Activated naive CD8-positive, alpha-beta T cell (primary cell): ENCODE data around the gene CARMIL3.
A peak's percentile ranks its signal among the peaks of the same experiment; 100 is the strongest.
"Not testable (repeated sequence)": the region's sequence is repeated elsewhere in the genome, so short reads cannot be mapped to it uniquely, and the experiment has no call there.

ENCODE experiments used
- H3K27ac Mint-ChIP-seq: one replicate; pipeline ENCODE4 v1.8.0; 2021; ENCODE audit warnings: mixed read lengths
- H3K27me3 Mint-ChIP-seq: one replicate; pipeline ENCODE4 v1.8.0; 2021; ENCODE audit warnings: mixed read lengths
- H3K36me3 Mint-ChIP-seq: one replicate; pipeline ENCODE4 v1.8.0; 2021; ENCODE audit warnings: mixed read lengths
- H3K4me1 Mint-ChIP-seq: one replicate; pipeline ENCODE4 v1.8.0; 2021; ENCODE audit warnings: low read depth, mixed read lengths
- H3K4me3 Mint-ChIP-seq: one replicate; pipeline ENCODE4 v1.8.0; 2021; ENCODE audit warnings: mild to moderate bottlenecking, mixed read lengths
- H3K9me3 Mint-ChIP-seq: one replicate; pipeline ENCODE4 v1.8.0; 2021; ENCODE audit warnings: low read depth, mixed read lengths

CARMIL3 gene

GRCh38 chr14:24031331-24031730 is 20.5 kb upstream of the CARMIL3 start:
- H3K36me3 Mint-ChIP-seq, H3K27ac Mint-ChIP-seq, H3K9me3 Mint-ChIP-seq, H3K27me3 Mint-ChIP-seq, H3K4me1 Mint-ChIP-seq, H3K4me3 Mint-ChIP-seq: not testable (repeated sequence)

- no peak overlapping the region for H3K4me3 Mint-ChIP-seq
- no peaks in the 10 kb centered on the region for H3K36me3 Mint-ChIP-seq
- H3K4me1 Mint-ChIP-seq: peaks cover 9% of the 10 kb centered on the region
- no peaks in the 10 kb centered on the region for H3K27me3 Mint-ChIP-seq
- H3K27ac Mint-ChIP-seq: no peak overlapping the region
- H3K9me3 Mint-ChIP-seq: no peaks in the 10 kb centered on the region
Observed at GRCh38 chr14:24032727-24033418, 18.9 kb upstream of the CARMIL3 start.

- H3K4me3 Mint-ChIP-seq: peak overlapping the region; percentile 78
- not testable (repeated sequence) for H3K9me3 Mint-ChIP-seq, H3K4me1 Mint-ChIP-seq, H3K27me3 Mint-ChIP-seq, H3K27ac Mint-ChIP-seq, H3K36me3 Mint-ChIP-seq
Observed at GRCh38 chr14:24035769-24036168, 16.0 kb upstream of the CARMIL3 start.

- H3K27me3 Mint-ChIP-seq: no peaks in the 10 kb centered on the region
- no peaks in the 10 kb centered on the region for H3K9me3 Mint-ChIP-seq
- H3K36me3 Mint-ChIP-seq: no peaks in the 10 kb centered on the region
- H3K27ac Mint-ChIP-seq: peak overlapping the region; percentile 93
- peaks cover 9% of the 10 kb centered on the region for H3K4me1 Mint-ChIP-seq
- H3K4me3 Mint-ChIP-seq: peak overlapping the region; percentile 98
Observed at GRCh38 chr14:24036169-24036962, 15.4 kb upstream of the CARMIL3 start.

GRCh38 chr14:24036963-24037657 is 14.7 kb upstream of the CARMIL3 start:
- not testable (repeated sequence) for H3K9me3 Mint-ChIP-seq

GRCh38 chr14:24037658-24038037 is 14.2 kb upstream of the CARMIL3 start:
- no peaks in the 10 kb centered on the region for H3K9me3 Mint-ChIP-seq
- no peak overlapping the region for H3K27ac Mint-ChIP-seq
- no peaks in the 10 kb centered on the region for H3K36me3 Mint-ChIP-seq
- H3K4me1 Mint-ChIP-seq: peaks cover 9% of the 10 kb centered on the region
- H3K27me3 Mint-ChIP-seq: no peaks in the 10 kb centered on the region
- no peak overlapping the region for H3K4me3 Mint-ChIP-seq

More at GRCh38 chr14:24036963-24037657, 14.7 kb upstream of the CARMIL3 start:
- not testable (repeated sequence) for H3K36me3 Mint-ChIP-seq, H3K27me3 Mint-ChIP-seq, H3K4me1 Mint-ChIP-seq
- peak overlapping the region; percentile 98 for H3K4me3 Mint-ChIP-seq
- peak overlapping the region; percentile 93 for H3K27ac Mint-ChIP-seq

GRCh38 chr14:24038686-24039085 is 13.1 kb upstream of the CARMIL3 start:
- Mint-ChIP-seq H3K27ac (no peak overlapping the region), H3K4me3 (no peak overlapping the region), H3K9me3 (no peaks in the 10 kb centered on the region), H3K27me3 (no peaks in the 10 kb centered on the region), H3K4me1 (peaks cover 9% of the 10 kb centered on the region), H3K36me3 (no peaks in the 10 kb centered on the region)

- no peaks in the 10 kb centered on the region for H3K9me3 Mint-ChIP-seq
- H3K4me1 Mint-ChIP-seq: peaks cover 19% of the 10 kb centered on the region
- H3K4me3 Mint-ChIP-seq: no peak overlapping the region
- no peak overlapping the region for H3K27ac Mint-ChIP-seq
- no peaks in the 10 kb centered on the region for H3K36me3 Mint-ChIP-seq
- H3K27me3 Mint-ChIP-seq: no peaks in the 10 kb centered on the region
Observed at GRCh38 chr14:24040692-24041091, 11.1 kb upstream of the CARMIL3 start.

- H3K9me3 Mint-ChIP-seq: no peaks in the 10 kb centered on the region
- H3K4me3 Mint-ChIP-seq: no peak overlapping the region
- no peaks in the 10 kb centered on the region for H3K36me3 Mint-ChIP-seq
- no peaks in the 10 kb centered on the region for H3K27me3 Mint-ChIP-seq
- peaks cover 13% of the 10 kb centered on the region for H3K4me1 Mint-ChIP-seq
- H3K27ac Mint-ChIP-seq: no peak overlapping the region
Observed at GRCh38 chr14:24042746-24043145, 9.1 kb upstream of the CARMIL3 start.

GRCh38 chr14:24049002-24049401 is 2.8 kb upstream of the CARMIL3 start:
- H3K27me3 Mint-ChIP-seq, H3K27ac Mint-ChIP-seq, H3K9me3 Mint-ChIP-seq: not testable (repeated sequence)

GRCh38 chr14:24050753-24051152 is 1.1 kb upstream of the CARMIL3 start:
- H3K36me3 Mint-ChIP-seq, H3K9me3 Mint-ChIP-seq, H3K27me3 Mint-ChIP-seq: not testable (repeated sequence)
- Mint-ChIP-seq H3K4me3 (peak overlapping the region; percentile 84), H3K27ac (peak overlapping the region; percentile 37), H3K4me1 (peaks cover 20% of the 10 kb centered on the region)

More at GRCh38 chr14:24049002-24049401, 2.8 kb upstream of the CARMIL3 start:
- H3K4me1 Mint-ChIP-seq: peaks cover 31% of the 10 kb centered on the region
- not testable (repeated sequence) for H3K36me3 Mint-ChIP-seq, H3K4me3 Mint-ChIP-seq

- Mint-ChIP-seq H3K27ac (peak overlapping the region; percentile 37), H3K9me3 (no peaks in the 10 kb centered on the region), H3K4me3 (peak overlapping the region; percentile 84), H3K27me3 (peaks cover 8% of the 10 kb centered on the region), H3K36me3 (no peaks in the 10 kb centered on the region), H3K4me1 (peaks cover 18% of the 10 kb centered on the region)
Observed at GRCh38 chr14:24051176-24051788, 527 bp upstream of the CARMIL3 start.

GRCh38 chr14:24052656-24053547 is 1.1 kb downstream of the CARMIL3 start:
- H3K4me1 Mint-ChIP-seq: peaks cover 18% of the 10 kb centered on the region
- H3K27me3 Mint-ChIP-seq: peaks cover 8% of the 10 kb centered on the region
- H3K36me3 Mint-ChIP-seq: no peaks in the 10 kb centered on the region
- peak overlapping the region; percentile 93 for H3K27ac Mint-ChIP-seq
- peak overlapping the region; percentile 94 for H3K4me3 Mint-ChIP-seq
- no peaks in the 10 kb centered on the region for H3K9me3 Mint-ChIP-seq
